OCI-LY7 (cell line): ENCODE results near the gene ZNF541. TPM values are rescaled to one million over a fixed set of nuclear protein-coding genes. Genes with fewer than 3 reads are reported as not detected.
A peak's percentile ranks its signal among the peaks of the same experiment; 100 is the strongest.

Source experiments
- BruUV-seq: library from RNA; stranded (reverse); fragments of 400-500 nt; replicated peaks from 2 replicates; lab custom pipeline; 2021; lab: Mats Ljungman, UMichigan
- CTCF ChIA-PET: fragments of 300-600 bp; sonication (Branson Sonifier 250); formaldehyde crosslinking; loops from one replicate; lab custom pipeline; 2022; ENCODE audit warnings: antibody characterized with exemption; ENCODE audit not compliant: unreplicated experiment; lab: Charles Lee
- POLR2A ChIA-PET: fragments of 300-600 bp; sonication (Branson Sonifier 250); formaldehyde crosslinking; loops from one replicate; lab custom pipeline; 2022; ENCODE audit warnings: antibody characterized with exemption; lab: Charles Lee
- DNase-seq: peaks from one replicate; pipeline ENCODE4 v3.0.0-alpha.2; 2015; ENCODE audit warnings: low spot score
- H2AFZ ChIP-seq: fragments of 200-600 bp; sonication (generic), shearing (Covaris generic); 2 replicates; pipeline ENCODE4 v1.6.1; 2014; ENCODE audit warnings: mild to moderate bottlenecking, antibody characterized with exemption, low read length, moderate library complexity
- H3K27ac ChIP-seq: fragments of 200-600 bp; sonication (generic); 2 replicates; pipeline ENCODE4 v1.5.1; 2014; ENCODE audit warnings: mixed run types, low read depth, mild to moderate bottlenecking, moderate library complexity, low read length, inconsistent platforms; ENCODE audit not compliant: poor library complexity, severe bottlenecking
- H3K36me3 ChIP-seq: fragments of 200-600 bp; sonication (generic); 2 replicates; pipeline ENCODE4 v1.6.1; 2014; ENCODE audit warnings: mild to moderate bottlenecking, antibody characterized with exemption, low read length, moderate library complexity, mixed read lengths; ENCODE audit not compliant: insufficient read depth
- H3K4me1 ChIP-seq: fragments of 200-600 bp; sonication (generic); 2 replicates; pipeline ENCODE4 v1.5.1; 2014; ENCODE audit warnings: mild to moderate bottlenecking, low read length; ENCODE audit not compliant: insufficient read depth, poor library complexity, severe bottlenecking
- H3K4me2 ChIP-seq: fragments of 200-600 bp; sonication (generic); 2 replicates; pipeline ENCODE4 v1.6.1; 2014; ENCODE audit warnings: mild to moderate bottlenecking, low read length
- H3K4me3 ChIP-seq: fragments of 200-600 bp; sonication (generic); 2 replicates; pipeline ENCODE4 v1.5.1; 2014; ENCODE audit warnings: mild to moderate bottlenecking, low read depth, low read length; ENCODE audit not compliant: poor library complexity, severe bottlenecking
- H3K79me2 ChIP-seq: fragments of 200-600 bp; sonication (generic); 2 replicates; pipeline ENCODE4 v1.6.1; 2016; ENCODE audit warnings: low read depth, mild to moderate bottlenecking, low read length, moderate library complexity, mixed read lengths; ENCODE audit not compliant: insufficient read depth
- H3K9me2 ChIP-seq: fragments of 200-600 bp; sonication (generic); 2 replicates; pipeline ENCODE4 v1.6.1; 2016; ENCODE audit warnings: mild to moderate bottlenecking, low read length, mixed read lengths; ENCODE audit not compliant: insufficient read depth
- H3K9me3 ChIP-seq: fragments of 200-600 bp; sonication (generic); 2 replicates; pipeline ENCODE4 v1.6.1; 2014; ENCODE audit warnings: mild to moderate bottlenecking, mixed run types, low read length, mixed read lengths
- H4K20me1 ChIP-seq: fragments of 200-600 bp; sonication (generic); 2 replicates; pipeline ENCODE4 v1.6.1; 2014; ENCODE audit warnings: mild to moderate bottlenecking, antibody characterized with exemption, low read length, moderate library complexity, mixed read lengths; ENCODE audit not compliant: insufficient read depth
- EZH2phosphoT487 ChIP-seq: fragments of 200-600 bp; sonication (generic); IDR thresholded peaks from 2 replicates; pipeline ENCODE4 v1.6.1; 2018; ENCODE audit warnings: low read depth, borderline replicate concordance, mild to moderate bottlenecking, mixed run types, antibody characterized with exemption, low read length, moderate library complexity, mixed read lengths
- intact Hi-C: fragments of 100-400 bp; cut with micrococcal nuclease; formaldehyde crosslinking; loops from one replicate; pipeline ENCODE4 v1.10.0; 2022; ENCODE audit not compliant: unreplicated experiment
- total RNA-seq, 2 experiments: library from RNA; depleted of rRNA in 1 of 2; stranded (reverse); fragments of >200 nt in 1 of 2; shearing (Covaris generic) in 1 of 2; gene quantifications; 2 replicates each; pipeline ENCODE4 v1.2.3, GENCODE V29; 2014 to 2022
- TF ChIP-seq, protein P1 (sequence below): fragments of 200-600 bp; sonication (generic); conservative IDR thresholded peaks from 2 replicates; pipeline ENCODE4 v1.5.1; 2014; ENCODE audit warnings: mild to moderate bottlenecking, antibody characterized with exemption, low read length, moderate library complexity, mixed read lengths

Gene ZNF541
- total RNA-seq, 2 experiments from 2014 or later, result not detected

- intact Hi-C loops, result no loop called here
- peak overlapping the region; percentile 34; the same call in 1 of the 2 replicates for H3K4me2 ChIP-seq
- H3K4me1 ChIP-seq, result peaks cover 45% of the 10 kb centered on the region
- H3K36me3 ChIP-seq, result no peaks in the 10 kb centered on the region; the same call in 1 of the 2 replicates
- H3K79me2 ChIP-seq, result no peaks in the 10 kb centered on the region
- no peak for TF ChIP-seq EZH2phosphoT487
- TF ChIP-seq, protein P1, sequence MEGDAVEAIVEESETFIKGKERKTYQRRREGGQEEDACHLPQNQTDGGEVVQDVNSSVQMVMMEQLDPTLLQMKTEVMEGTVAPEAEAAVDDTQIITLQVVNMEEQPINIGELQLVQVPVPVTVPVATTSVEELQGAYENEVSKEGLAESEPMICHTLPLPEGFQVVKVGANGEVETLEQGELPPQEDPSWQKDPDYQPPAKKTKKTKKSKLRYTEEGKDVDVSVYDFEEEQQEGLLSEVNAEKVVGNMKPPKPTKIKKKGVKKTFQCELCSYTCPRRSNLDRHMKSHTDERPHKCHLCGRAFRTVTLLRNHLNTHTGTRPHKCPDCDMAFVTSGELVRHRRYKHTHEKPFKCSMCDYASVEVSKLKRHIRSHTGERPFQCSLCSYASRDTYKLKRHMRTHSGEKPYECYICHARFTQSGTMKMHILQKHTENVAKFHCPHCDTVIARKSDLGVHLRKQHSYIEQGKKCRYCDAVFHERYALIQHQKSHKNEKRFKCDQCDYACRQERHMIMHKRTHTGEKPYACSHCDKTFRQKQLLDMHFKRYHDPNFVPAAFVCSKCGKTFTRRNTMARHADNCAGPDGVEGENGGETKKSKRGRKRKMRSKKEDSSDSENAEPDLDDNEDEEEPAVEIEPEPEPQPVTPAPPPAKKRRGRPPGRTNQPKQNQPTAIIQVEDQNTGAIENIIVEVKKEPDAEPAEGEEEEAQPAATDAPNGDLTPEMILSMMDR, result no peak
- H4K20me1 ChIP-seq, result no peaks in the 10 kb centered on the region
- BruUV-seq, result no TSS peak
- peak overlapping the region; percentile 13; the same call in 1 of the 2 replicates for H2AFZ ChIP-seq
- POLR2A ChIA-PET, result no interaction called here
- CTCF ChIA-PET, result no interaction called here
- no peaks in the 10 kb centered on the region for H3K9me2 ChIP-seq
- H3K9me3 ChIP-seq, result peaks cover 9% of the 10 kb centered on the region
- no peak overlapping the region for H3K4me3 ChIP-seq
- peak overlapping the region; percentile 7 for H3K27ac ChIP-seq
- DNase-seq, result no peak
Observed at GRCh38 chr19:47582320-47582909, 9.5 kb upstream of the ZNF541 start.

- TF ChIP-seq, protein P1, result no peak
- no peak for TF ChIP-seq EZH2phosphoT487
- peaks cover 9% of the 10 kb centered on the region for H3K9me3 ChIP-seq
- no peaks in the 10 kb centered on the region for H3K79me2 ChIP-seq
- H3K4me2 ChIP-seq, result peak overlapping the region; percentile 34
- peaks cover 52% of the 10 kb centered on the region for H3K4me1 ChIP-seq
- POLR2A ChIA-PET, result no interaction called here
- intact Hi-C loops, result no loop called here
- no peaks in the 10 kb centered on the region; the same call in 1 of the 2 replicates for H3K36me3 ChIP-seq
- H3K9me2 ChIP-seq, result no peaks in the 10 kb centered on the region
- CTCF ChIA-PET, result no interaction called here
- H2AFZ ChIP-seq, result peak overlapping the region; percentile 93
- no TSS peak for BruUV-seq
- H4K20me1 ChIP-seq, result no peaks in the 10 kb centered on the region
- no peak overlapping the region for H3K4me3 ChIP-seq
- peak overlapping the region; percentile 38 for H3K27ac ChIP-seq
- DNase-seq, result no peak
Observed at GRCh38 chr19:47581605-47582319, 8.8 kb upstream of the ZNF541 start.

GRCh38 chr19:47580397-47580796 is 7.4 kb upstream of the ZNF541 start:
- CTCF ChIA-PET, result no interaction called here
- POLR2A ChIA-PET, result interaction anchor here (0.7 kb wide), 1 partner anchor 17 kb away, joined by 5 read pairs; no protein-coding TSS in a partner anchor
- Histone ChIP-seq H3K27ac (no peak overlapping the region), H3K4me3 (no peak overlapping the region), H3K36me3 (no peaks in the 10 kb centered on the region), H3K9me2 (no peaks in the 10 kb centered on the region), H4K20me1 (no peaks in the 10 kb centered on the region), H3K4me1 (peaks cover 65% of the 10 kb centered on the region), H3K4me2 (no peak overlapping the region), H3K79me2 (no peaks in the 10 kb centered on the region), H3K9me3 (no peaks in the 10 kb centered on the region), H2AFZ (no peak overlapping the region)
- no peak for DNase-seq
- intact Hi-C loops, result no loop called here
- BruUV-seq, result no TSS peak
- no peak for TF ChIP-seq EZH2phosphoT487
- TF ChIP-seq, protein P1, result no peak
